MM.1S (cell line): ENCODE results near the gene HMX1.

Experiments used
- DNase-seq: peaks from one replicate; pipeline ENCODE4 v3.0.0-alpha.2; 2015
- H2AFZ ChIP-seq: fragments of 300-600 bp; sonication (generic); 2 replicates; pipeline ENCODE4 v1.6.0; 2016; ENCODE audit warnings: antibody characterized with exemption, low read length
- H3F3A ChIP-seq: fragments of 300-600 bp; sonication (generic); 2 replicates; pipeline ENCODE4 v1.6.1; 2016; ENCODE audit warnings: mild to moderate bottlenecking, antibody characterized with exemption, low read length, moderate library complexity, mixed read lengths; ENCODE audit not compliant: insufficient read depth
- H3K27ac ChIP-seq: fragments of 300-600 bp; sonication (generic); 2 replicates; pipeline ENCODE4 v1.5.1; 2016; ENCODE audit warnings: mild to moderate bottlenecking, low read length
- H3K27me3 ChIP-seq: fragments of 300-600 bp; sonication (generic); replicated peaks from 2 replicates; pipeline ENCODE4 v1.6.0; 2016; ENCODE audit warnings: low read length; ENCODE audit not compliant: insufficient read depth
- H3K36me3 ChIP-seq: fragments of 300-600 bp; sonication (generic); replicated peaks from 2 replicates; pipeline ENCODE4 v1.6.1; 2016; ENCODE audit warnings: mild to moderate bottlenecking, low read length, mixed read lengths; ENCODE audit not compliant: insufficient read depth
- H3K4me1 ChIP-seq: fragments of 300-600 bp; sonication (generic); 2 replicates; pipeline ENCODE4 v1.6.1; 2016; ENCODE audit warnings: low read length, mixed read lengths
- H3K4me2 ChIP-seq: fragments of 300-600 bp; sonication (generic); 2 replicates; pipeline ENCODE4 v1.6.0; 2016; ENCODE audit warnings: low read depth, low read length
- H3K4me3 ChIP-seq: fragments of 300-600 bp; sonication (generic); 2 replicates; pipeline ENCODE4 v1.5.1; 2016; ENCODE audit warnings: low read length, mixed read lengths
- H3K79me2 ChIP-seq: fragments of 300-600 bp; sonication (generic); 2 replicates; pipeline ENCODE4 v1.6.1; 2016; ENCODE audit warnings: mixed run types, low read length, mixed read lengths
- H3K9ac ChIP-seq: fragments of 300-600 bp; sonication (generic); 2 replicates; pipeline ENCODE4 v1.6.1; 2016; ENCODE audit warnings: low read length, mixed read lengths
- H3K9me2 ChIP-seq: fragments of 300-600 bp; sonication (generic); replicated peaks from 2 replicates; pipeline ENCODE4 v1.6.1; 2016; ENCODE audit warnings: mild to moderate bottlenecking, low read length, mixed read lengths; ENCODE audit not compliant: insufficient read depth
- H3K9me3 ChIP-seq: fragments of 300-600 bp; sonication (generic); replicated peaks from 2 replicates; pipeline ENCODE4 v1.6.1; 2016; ENCODE audit warnings: mild to moderate bottlenecking, low read length, mixed read lengths; ENCODE audit not compliant: insufficient read depth
- H4K20me1 ChIP-seq: fragments of 300-600 bp; sonication (generic); 2 replicates; pipeline ENCODE4 v1.6.1; 2016; ENCODE audit warnings: mild to moderate bottlenecking, low read length, moderate library complexity, mixed read lengths; ENCODE audit not compliant: insufficient read depth
- EZH2 ChIP-seq: fragments of 300-600 bp; sonication (generic); optimal IDR thresholded peaks from 2 replicates; pipeline ENCODE3; 2017; ENCODE audit warnings: low read depth, mild to moderate bottlenecking, antibody characterized with exemption, low read length, mixed read lengths
- EZH2phosphoT487 ChIP-seq: fragments of 300-600 bp; sonication (generic); IDR thresholded peaks from 2 replicates; pipeline ENCODE4 v1.6.1; 2018; ENCODE audit warnings: antibody characterized with exemption, low read length
- TF ChIP-seq, protein P1 (sequence below): fragments of 300-600 bp; sonication (generic); IDR thresholded peaks from 2 replicates; pipeline ENCODE4 v1.5.1; 2016; ENCODE audit warnings: antibody characterized with exemption, low read length, mixed read lengths

HMX1 gene

DNA sequence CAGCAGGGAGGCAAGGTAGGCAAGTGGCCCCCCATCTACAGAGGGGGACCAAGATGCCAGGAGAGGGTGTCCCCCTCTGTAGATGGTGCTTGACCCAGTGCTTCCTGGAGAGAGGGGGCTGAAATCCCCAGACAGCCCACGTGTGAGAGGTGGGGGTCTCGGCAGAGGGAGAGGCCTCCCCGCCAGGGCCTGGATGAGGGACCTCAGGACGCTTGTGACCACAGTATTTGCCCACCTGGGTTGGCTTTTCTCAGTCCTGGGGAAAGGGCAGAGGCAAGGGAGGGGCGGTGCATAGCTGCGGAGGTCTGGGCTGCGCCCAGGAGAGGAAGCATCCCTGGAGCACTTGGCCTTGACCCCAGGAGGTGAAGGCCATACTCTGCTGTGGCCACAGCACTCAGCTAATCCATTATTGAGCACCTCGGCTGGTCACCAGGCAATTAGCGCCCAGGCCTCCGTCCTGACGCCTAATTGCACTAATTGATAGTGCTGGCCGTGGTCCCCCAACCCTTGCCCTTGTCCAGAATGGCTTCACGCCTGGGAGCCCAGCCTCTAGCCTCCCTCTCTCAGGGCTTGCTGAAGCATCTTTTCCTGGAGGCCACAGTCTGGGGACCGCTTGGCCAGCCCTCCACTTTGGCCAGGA is 30.7 kb downstream of the HMX1 start:
- no peaks in the 10 kb centered on the region for H3K36me3 ChIP-seq
- no peak overlapping the region for H3K4me3 ChIP-seq
- H4K20me1 ChIP-seq = no peaks in the 10 kb centered on the region
- H3K9ac ChIP-seq = no peak overlapping the region
- no peaks in the 10 kb centered on the region for H3F3A ChIP-seq
- H3K4me2 ChIP-seq = no peak overlapping the region
- H3K79me2 ChIP-seq = no peaks in the 10 kb centered on the region
- H3K27ac ChIP-seq = no peak overlapping the region
- no peaks in the 10 kb centered on the region for H3K9me3 ChIP-seq
- DNase-seq = no peak
- H3K27me3 ChIP-seq = peaks cover 68% of the 10 kb centered on the region
- no peaks in the 10 kb centered on the region for H3K9me2 ChIP-seq
- H2AFZ ChIP-seq = no peak overlapping the region
- no peaks in the 10 kb centered on the region for H3K4me1 ChIP-seq
- TF ChIP-seq EZH2phosphoT487 (no peak), EZH2 (no peak)
- TF ChIP-seq, protein P1, sequence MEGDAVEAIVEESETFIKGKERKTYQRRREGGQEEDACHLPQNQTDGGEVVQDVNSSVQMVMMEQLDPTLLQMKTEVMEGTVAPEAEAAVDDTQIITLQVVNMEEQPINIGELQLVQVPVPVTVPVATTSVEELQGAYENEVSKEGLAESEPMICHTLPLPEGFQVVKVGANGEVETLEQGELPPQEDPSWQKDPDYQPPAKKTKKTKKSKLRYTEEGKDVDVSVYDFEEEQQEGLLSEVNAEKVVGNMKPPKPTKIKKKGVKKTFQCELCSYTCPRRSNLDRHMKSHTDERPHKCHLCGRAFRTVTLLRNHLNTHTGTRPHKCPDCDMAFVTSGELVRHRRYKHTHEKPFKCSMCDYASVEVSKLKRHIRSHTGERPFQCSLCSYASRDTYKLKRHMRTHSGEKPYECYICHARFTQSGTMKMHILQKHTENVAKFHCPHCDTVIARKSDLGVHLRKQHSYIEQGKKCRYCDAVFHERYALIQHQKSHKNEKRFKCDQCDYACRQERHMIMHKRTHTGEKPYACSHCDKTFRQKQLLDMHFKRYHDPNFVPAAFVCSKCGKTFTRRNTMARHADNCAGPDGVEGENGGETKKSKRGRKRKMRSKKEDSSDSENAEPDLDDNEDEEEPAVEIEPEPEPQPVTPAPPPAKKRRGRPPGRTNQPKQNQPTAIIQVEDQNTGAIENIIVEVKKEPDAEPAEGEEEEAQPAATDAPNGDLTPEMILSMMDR = no peak

DNA sequence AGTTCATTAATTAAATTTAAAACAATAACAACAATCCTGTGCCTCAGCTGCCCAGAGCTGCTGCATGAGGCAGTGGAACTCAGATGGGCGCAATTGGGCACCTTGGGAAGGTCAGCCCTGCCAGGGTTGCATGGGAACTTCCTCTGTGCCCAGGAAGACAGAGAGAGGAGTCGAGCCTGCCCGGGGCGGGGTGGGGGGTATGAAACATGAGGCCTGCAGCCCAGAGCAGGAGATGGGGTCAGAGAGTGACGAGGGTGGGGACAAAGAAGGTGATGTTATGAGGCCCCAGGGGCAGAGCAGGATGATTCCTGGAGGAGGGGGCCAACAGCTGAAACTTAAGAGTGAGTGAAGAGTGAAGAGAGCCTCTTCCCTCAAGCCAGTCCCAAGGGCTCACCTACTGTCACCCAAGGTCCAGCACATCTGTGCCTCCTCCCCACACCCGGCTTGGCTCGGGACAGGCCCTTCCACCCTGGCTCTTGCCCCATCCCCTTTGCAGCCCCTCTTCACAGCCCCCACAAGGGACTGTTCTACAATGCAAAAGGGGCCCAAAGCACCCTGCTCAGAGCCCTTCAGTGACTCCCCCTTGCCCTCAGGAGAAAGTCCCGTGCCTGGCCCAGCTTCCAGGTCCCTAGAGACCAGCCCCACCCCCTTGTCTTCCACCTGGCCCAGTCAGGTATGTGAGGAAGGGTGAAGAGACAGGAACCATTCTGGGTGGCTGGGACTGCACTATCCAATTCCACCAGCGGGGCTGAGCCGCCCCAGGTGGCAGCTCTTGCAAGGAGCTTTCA is 31.4 kb downstream of the HMX1 start:
- no peak overlapping the region for H3K27ac ChIP-seq
- H3K27me3 ChIP-seq = peaks cover 68% of the 10 kb centered on the region
- no peaks in the 10 kb centered on the region for H3K79me2 ChIP-seq
- DNase-seq = no peak
- no peak overlapping the region for H2AFZ ChIP-seq
- no peak overlapping the region for H3K9ac ChIP-seq
- H3K4me1 ChIP-seq = no peaks in the 10 kb centered on the region
- H3K36me3 ChIP-seq = no peaks in the 10 kb centered on the region
- TF ChIP-seq EZH2 = no peak
- TF ChIP-seq, protein P1 = no peak
- TF ChIP-seq EZH2phosphoT487 = no peak
- no peaks in the 10 kb centered on the region for H3K9me2 ChIP-seq
- H3K4me3 ChIP-seq = no peak overlapping the region
- no peaks in the 10 kb centered on the region for H3F3A ChIP-seq
- no peak overlapping the region for H3K4me2 ChIP-seq
- H4K20me1 ChIP-seq = no peaks in the 10 kb centered on the region
- no peaks in the 10 kb centered on the region for H3K9me3 ChIP-seq

DNA sequence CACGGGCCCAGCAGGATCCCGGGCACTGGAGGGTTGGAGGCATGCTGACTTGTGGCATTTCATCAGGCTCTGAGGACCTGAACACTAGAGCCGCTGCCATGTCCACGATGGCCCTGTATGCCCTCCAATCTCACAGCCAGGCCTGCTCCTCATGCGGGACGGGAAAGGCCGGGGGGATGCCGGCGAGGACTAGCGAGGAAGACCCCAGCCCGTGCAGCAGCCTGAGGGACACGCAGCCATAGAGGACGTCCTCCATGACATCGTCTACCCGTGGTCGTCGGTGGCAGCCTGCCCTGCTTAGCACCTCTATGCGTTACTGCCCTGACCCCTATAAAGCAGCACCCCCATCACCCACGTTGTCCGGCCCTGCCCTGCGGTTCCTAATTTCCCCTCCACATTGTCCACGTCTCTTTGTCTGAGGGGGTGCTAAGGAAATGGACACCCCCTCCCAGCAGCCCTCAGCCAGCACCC is 32.6 kb downstream of the HMX1 start:
- no peak overlapping the region for H3K27ac ChIP-seq
- no peaks in the 10 kb centered on the region for H3K9me3 ChIP-seq
- no peaks in the 10 kb centered on the region for H3K79me2 ChIP-seq
- peaks cover 69% of the 10 kb centered on the region for H3K27me3 ChIP-seq
- H3F3A ChIP-seq = no peaks in the 10 kb centered on the region
- H3K4me1 ChIP-seq = no peaks in the 10 kb centered on the region
- H3K36me3 ChIP-seq = no peaks in the 10 kb centered on the region
- no peak overlapping the region for H2AFZ ChIP-seq
- no peak overlapping the region for H3K9ac ChIP-seq
- no peak for TF ChIP-seq EZH2phosphoT487
- TF ChIP-seq EZH2 = no peak
- no peak overlapping the region for H3K4me3 ChIP-seq
- DNase-seq = no peak
- no peak overlapping the region for H3K4me2 ChIP-seq
- H3K9me2 ChIP-seq = no peaks in the 10 kb centered on the region
- no peaks in the 10 kb centered on the region for H4K20me1 ChIP-seq
